Glomerular visceral epithelial cell (primary cell): ENCODE results near the gene TRIM14.
"Not testable (repeated sequence)": the region's sequence is repeated elsewhere in the genome, so short reads cannot be mapped to it uniquely, and the experiment has no call there.

Experiments
- DNase-seq: peaks from one replicate; pipeline ENCODE4 v3.0.0-alpha.2; 2016; ENCODE audit errors: extremely low spot score

Gene TRIM14

DNA sequence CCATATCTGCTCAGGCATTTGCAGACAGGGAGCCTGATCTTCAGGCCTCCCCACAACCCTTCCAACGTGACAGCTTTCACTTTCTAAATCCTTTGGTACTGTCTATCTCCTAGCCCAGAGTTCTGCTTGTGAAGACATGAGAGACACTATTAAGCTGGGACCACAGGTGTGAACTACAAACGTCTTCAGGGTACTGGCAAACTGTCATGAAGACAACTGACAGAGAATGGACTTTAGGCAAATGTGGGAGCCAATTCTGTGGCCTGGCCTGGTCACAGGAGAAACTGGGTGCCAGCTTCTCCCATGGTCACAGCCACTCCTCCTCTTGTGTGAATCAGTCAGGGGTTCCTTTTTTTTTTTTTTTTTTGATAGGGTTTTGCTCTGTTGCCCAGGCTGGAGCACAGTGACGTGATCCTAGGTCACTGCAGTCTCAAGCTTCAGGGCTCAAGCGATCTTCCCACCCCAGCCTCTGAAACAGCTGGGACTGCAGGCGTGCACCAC lies 10.4 kb downstream of the TRIM14 start:
- no peak for DNase-seq

DNA sequence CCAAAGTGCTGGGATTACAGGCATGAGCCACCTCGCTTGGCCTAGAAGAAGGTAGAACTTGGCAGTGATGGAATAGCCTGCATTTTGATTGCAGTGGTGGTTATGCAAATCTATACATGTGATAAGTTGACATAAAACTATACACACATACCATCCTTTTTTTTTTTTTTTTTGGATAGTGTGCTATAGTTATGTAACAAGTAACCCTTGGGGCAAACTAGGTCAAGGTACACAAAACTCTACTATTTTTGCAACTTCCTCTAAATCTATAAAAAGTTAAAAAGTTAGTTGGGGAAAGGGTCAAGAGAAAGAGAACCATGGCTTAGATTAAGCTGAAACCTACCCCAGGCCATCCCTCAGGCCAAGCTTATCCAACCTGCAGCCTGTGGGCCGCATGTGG lies 11.1 kb downstream of the TRIM14 start:
- DNase-seq: no peak

DNA sequence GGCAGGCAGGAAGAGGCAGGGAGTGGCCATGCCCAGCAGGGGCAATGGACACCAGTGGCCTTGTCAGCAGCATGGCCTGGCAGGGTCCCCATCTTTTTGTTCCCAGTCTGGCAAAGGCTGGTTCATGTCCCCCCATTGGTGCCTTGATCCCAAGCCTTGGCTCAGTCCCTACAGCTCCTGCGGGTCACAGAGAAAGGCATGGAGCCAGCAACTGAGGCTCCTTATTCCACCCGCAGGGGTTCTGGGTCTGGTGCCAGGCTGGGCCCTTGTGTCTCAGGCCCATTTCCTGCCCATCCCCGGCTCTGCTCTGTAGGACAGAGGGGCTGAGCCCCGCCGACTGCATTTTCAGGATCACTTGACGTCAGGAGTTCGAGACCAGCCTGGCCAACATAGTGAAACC lies 14.0 kb downstream of the TRIM14 start:
- DNase-seq: no peak

DNA sequence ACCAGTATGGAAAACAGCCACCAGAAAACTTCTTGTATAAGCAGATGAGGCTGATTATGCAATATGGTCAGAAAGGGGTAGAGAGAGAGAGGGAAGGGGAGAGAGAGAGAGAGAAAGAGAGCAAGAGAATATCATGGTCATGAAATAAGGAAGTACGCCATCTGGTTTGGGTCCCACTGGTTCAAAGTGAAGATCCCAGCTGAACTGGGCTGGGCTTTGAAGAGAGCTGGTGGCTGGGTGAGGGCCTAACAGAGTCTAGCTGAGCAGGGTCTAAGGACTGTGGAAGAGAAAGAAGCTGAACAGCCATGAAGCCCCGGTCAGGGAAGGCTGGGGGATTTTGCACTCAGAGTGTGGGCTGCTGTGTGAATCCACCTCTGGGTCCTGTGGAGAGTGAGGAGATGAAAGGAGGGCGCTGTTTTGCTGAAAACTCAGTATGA lies 14.6 kb downstream of the TRIM14 start:
- no peak for DNase-seq

DNA sequence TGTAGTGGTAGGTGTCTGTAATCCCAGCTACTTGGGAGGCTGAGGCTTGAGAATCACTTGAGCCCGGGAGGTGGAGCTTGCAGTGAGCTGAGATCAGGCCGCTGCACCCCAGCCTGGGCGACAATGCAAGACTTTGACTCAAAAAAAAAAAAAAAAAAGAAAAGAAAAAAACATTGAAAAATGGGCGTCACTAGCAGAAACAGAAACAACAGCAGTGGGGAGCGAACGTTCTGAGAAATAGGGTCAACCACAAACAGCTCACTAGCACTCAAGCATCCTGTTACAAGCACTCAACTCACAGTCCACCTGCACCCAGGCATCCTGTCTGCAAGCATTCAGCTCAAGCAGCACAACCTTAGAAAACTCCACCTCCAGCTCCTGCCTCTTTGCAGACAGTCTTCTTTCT lies 17.2 kb downstream of the TRIM14 start:
- DNase-seq: no peak

DNA sequence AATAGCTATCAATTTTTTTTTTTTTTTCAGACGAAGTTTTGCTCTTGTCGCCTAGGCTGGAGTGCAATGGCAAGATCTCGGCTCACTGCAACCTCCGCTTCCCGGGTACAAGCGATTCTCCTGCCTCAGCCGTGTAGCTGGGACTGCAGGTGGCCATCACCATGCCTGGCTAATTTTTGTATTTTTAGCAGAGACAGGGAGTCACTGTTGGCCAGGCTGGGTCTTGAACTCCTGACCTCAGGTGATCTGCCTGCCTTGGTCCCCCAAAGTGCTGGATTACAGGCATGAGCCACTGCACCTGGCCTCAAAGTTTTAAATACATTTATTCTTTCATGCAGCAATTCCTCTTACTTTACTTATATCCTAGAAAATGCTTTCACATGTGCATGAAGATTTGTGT lies 17.6 kb downstream of the TRIM14 start:
- no peak for DNase-seq

DNA sequence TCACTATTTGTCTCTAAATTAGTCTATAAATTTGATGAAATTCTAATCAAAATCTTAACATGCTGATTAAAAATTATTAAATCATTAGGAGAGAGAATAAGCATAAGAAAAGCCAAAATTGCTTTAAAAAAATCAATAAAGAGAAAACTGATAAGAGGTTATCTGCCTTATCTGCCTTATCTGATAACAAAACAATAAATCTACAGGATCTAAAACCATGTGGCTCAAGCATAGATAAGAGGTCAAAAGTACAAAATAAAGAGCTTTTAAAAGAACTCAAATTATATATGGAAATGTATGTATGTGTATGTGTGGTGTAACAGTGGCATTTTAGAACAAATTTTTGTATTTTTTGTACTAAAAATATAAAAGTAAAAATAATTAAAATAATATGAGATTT lies 18.6 kb downstream of the TRIM14 start:
- no peak for DNase-seq

DNA sequence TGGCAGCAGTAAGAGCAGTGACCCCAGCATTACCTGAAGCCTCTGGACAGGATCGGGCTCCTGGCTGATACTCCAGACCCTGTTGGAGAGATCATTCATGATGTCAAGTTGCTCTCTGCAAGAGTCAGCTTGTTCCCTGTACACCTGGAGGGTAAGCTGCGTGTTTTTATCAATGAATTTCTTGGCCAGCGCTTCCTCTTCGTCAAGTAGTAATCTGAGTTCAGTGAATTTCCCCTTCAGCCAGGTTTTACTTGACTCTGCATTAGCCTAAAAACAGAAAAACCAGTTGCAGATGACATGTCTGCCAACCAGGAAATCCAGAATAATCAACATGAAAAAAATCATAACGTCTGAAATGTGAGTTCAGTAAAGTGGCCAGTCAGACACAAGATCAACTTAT lies 19.1 kb downstream of the TRIM14 start:
- DNase-seq: no peak

DNA sequence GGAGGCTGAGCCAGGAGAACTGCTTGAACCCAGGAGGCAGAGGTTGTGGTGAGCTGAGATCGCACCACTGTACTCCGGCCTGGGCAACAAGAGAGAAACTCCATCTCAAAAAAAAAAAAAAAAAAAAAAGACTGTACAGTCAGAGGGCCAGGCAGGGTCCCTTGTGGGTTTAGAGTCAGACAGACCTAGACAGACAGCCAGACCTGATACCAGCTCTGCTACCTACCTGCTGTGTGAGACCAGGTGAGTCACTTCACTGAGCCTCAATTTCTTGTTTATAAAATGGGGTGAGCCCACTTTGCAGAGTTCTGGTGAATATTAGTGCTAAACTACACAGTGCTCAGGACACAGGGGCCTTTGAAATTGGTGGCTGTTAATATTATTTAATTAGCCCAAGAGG lies 19.7 kb downstream of the TRIM14 start:
- DNase-seq: no peak

DNA sequence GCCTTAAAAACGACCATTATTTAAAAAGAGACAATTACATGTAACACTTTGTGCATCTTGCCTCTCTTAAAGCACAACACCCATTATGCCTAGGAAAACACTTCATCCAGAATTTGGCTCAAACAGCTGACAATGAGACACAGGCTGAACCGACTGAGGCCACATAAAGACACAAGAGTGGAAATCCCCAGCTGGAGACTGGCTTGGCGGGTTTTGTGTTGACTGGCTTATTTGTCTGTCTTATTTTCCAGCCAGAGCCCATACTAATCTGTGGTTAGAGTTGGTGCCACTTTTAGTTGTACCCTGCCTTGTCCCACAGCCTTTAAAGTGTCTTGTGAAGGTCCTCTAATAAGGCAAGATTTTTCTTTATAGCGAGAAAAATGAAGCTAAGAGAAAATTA lies 21.2 kb downstream of the TRIM14 start:
- no peak for DNase-seq

DNA sequence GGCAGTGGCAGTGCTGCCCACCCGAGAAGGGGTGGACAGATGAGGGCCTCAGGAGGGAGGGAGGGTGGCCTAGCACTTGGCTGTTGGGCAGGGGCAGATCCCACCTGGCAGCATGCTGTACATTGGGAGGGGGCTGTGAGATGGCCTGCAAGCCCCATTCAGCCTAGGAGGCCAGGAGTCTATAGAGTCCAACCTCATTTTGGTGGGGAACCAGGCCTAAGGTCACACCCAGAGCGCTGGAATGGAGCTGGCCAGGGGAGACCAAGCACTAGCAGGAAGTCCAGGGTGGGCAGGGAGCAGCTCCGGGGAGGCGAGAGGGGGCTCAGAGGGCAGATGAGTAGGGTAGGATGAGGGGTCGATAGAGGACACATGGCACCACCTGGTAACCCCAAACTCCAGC lies 22.9 kb downstream of the TRIM14 start:
- no peak for DNase-seq

DNA sequence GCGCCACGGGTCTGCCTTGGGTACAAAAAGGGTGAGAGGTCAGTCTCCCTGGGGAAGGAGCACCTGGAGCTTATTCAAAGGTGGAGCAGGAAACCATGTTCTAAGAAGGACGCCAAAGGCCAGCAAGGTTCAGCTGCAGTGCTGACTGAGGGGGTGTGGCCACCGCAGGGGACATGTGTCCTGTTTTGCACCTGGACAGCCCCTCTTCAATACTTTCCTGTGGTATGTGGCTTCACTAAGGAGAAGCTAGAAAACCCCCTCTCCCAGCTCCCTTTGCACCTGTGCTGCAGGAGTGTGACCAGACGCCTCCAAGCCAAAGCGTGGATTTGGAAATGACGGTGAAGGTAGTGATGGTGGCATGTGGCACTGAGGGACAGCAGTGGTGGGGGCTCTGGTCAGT lies 23.6 kb downstream of the TRIM14 start:
- no peak for DNase-seq

DNA sequence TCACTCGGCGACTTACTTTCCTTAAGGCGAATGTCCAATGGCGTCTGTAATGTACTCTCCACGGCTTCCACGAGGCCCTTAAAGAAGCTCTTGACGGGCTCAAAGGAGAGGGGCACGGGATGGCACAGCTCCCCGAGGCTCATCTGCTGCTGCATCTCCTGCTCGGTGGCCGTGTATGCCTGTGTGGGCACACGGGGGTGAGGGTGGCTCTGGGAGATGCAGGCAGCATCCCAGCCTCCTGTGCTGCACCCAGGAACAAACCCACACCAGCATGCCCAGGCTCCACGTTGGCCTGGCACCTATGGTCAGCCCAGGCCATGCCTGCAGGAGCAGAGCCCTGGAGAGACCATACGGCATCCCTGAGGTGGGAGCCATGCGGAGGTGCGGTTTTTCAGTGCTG lies 24.2 kb downstream of the TRIM14 start:
- DNase-seq: no peak

DNA sequence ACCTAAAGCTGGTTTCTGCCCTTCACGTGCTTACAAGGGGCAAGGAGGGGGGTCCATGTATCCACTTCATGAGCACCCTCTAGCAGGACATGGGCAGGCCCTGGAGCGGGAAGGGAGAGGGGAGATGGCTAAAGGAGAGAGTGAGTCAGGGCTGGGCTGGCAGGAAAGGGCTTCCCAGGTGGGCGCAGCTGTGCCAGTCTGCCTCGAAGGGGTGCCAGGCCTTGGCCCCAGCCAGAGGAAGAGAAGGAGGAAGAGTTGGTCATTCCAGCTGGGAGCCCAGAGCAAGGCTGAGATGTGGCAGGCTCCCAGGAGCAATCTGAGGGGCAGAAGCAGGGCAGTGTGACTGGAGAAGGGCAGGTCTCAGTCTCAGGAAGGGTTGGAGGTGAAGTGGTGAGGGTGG lies 24.7 kb downstream of the TRIM14 start:
- no peak for DNase-seq

DNA sequence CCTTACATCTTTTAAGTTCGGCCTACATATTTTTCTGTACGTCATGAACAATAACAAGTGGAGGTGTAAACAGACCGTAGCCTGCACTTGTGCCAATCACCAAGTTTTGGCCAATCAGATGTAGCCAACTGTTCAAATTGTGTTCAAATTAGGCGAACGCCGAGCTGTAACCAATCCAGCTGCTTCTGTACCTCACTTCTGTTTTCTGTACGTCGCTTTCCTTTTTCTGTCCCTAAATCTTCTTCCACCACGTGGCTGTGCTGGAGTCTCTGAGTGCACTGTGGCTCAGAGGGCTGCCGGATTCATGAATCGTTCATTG lies 26.4 kb downstream of the TRIM14 start:
- no peak for DNase-seq

DNA sequence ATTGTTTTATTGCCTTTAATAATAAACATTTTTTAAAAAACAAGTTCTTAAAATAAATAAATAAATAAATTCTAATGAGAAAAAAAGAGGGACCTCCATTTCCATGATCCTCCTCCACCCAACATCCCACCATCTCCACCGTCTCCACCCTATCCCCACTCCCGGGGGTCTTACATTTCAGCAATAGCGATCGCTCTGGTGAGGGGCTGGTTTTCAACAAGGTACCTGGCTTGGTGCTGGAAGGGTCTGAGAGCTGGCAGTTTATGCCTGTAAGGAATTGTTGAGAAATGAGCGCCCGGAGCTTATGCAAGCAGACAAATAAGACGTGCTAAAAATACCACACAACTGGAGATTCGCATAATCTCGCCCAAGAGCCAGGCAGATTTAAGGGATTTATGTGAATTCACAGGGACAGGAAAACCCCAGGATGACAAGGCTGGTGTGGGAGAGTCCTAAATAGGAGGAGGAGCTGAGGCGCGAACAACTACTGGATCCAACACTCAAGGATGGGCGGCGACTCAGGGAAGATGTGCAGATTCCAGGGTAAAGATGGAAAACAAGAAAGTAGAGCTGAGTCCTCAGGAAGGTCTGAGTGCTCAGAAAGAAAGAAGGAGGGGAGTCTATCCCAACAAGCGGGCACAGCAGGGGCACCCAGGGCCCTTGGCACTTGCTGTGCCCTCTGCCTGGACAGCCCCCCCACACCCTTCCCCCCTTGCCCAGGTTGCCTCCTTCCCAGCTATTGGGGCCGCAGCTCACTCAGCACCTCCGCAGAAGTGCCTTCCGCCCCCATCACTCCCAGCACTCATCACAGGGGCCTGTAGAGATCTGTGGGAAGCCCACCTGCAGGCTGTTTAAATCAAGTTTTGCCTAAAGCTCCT lies 27.0 kb downstream of the TRIM14 start:
- no peak for DNase-seq

DNA sequence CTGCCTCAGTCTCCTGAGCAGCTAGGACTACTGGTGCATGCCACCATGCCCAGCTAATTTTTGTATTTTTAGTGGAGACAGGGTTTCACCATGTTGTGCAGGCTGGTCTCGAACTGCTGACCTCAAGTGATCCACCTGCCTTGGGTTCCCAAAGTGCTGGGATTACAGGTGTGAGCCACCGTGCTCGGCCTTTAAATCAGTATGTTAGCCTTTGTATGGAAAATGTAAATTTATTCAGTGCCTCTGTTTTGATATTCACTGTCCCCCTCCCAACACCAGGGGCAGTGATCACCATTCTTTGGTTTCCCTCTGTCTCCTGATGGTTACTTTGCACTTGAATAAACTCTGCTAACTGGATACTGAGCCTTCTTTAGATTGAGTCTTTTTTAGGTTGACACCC lies 28.3 kb downstream of the TRIM14 start:
- not testable (repeated sequence) for DNase-seq

DNA sequence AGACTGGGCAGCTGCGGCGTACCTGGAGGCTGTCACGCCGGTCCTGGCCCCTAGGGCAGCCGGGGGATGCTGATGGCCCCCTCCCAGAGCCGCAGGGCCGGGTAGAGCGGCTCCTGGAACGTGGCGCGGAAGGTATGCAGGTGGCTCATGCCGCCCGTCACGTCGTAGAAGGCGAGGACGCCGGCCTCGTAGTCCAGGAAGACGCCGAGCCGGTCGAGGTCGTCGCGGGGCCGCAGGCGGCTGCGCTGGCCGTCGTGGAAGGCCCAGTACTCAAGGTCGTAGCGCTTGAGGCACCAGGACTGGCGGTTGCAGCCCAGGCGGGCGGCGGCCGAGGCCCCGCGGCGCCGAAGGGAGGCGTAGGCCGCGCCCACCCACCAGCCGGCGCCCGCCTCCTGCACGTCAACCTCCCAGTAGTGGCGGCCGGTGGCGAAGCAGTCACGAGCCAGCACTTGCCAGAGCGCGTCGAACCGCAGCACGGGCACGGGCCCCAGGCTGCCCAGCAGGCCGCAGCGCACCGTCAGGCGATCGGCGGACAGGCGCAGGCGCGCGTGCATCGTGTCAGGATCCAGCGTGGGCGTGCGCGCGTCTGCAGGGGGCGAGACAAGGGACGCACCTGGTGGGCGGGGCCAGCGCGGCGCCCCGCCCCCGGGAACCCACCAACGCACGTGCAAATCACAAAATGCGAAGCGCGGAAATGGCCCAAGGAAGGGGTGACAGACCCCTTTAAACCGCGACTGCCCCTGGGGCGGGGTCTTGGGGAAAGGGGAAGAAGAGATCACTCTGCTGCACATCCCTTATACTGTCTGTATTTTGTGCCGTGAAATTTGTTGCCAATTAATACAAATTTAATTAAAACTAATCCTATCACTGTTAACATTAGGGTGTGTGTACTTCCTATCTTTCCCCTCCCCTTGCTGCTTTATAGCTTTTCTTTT lies 31.3 kb downstream of the TRIM14 start:
- DNase-seq: no peak

DNA sequence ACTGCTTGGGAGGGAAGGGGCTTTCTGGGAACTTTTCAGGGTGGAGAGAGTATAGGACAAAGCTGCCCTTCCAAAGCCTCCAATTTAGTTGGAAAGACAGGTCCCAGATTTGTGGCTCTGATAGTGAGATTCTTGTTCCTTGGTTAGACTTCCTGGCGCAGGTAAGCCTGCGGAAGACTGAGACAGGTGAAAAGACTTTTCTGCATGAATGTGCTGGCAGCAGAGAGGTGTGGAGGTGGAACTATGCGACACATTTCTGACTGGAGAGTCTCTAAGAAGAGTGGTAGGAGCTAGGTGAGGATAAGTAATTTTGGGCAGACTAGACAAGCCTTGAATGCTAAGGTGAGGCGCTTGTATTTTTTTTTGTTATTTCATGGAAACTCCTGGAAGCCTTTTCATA lies 32.6 kb downstream of the TRIM14 start:
- no peak for DNase-seq

DNA sequence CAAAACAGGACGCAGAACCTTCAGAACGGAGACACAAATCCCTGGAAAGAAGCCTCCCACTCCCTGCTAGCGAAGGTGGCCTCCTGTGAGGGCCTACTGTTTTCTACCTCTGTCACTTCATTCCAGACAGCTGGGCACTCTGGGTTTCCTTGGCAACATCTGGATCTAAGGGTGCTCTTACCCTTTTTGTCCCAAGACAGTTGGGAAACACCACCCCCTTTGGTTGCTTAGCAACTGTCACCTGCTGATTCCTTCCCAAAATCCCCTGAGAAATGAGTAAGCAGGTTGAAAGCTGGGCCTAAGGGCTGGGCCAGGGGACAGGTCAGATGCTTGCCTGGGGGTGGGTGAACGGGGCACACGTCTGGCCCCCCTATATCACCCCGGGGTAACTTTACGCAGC lies 33.1 kb downstream of the TRIM14 start:
- DNase-seq: no peak

DNA sequence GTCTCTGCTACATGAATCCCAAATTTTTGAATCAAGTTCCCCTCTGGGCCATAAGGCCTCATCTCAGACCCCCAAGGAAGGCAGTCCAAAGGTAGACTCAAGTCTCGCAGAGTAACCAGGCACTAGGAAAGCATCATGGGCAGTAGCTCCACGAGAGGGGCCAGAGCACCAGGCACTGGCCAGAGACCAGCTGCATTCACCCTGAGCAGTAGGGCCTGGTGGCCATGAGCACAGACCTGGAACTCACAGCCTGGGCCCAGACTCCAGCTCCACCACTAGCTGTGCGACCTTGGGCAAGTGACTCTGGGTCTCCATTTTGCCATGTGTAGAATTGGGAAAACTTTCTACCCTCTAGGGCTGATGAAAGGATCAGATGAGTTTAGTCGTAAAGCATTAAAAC lies 34.0 kb downstream of the TRIM14 start:
- DNase-seq: no peak

DNA sequence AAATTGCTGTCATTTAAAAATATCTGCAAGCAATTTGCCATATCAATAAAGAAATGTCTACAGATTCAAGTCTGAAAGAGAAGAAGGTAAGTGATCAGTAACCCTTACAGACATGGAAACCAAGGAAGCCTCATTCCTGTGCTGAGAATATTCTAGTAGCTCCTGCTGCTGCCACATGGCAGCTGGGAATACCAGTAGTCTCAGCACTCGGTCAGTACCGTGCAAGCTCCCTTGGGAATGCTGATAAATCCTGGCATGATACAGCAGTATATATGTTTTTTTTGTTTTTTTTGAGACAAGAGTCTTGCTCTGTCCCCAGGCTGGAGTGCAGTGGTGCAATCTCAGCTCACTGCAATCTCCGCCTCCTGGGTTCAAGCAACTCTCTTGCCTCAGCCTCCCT lies 34.6 kb downstream of the TRIM14 start:
- no peak for DNase-seq
